K562 (cell line): ENCODE data around the gene NAV2. TPM values are rescaled to one million over a fixed set of nuclear protein-coding genes. Genes with fewer than 3 reads are reported as not detected.

Experiments used
- ARID1B ChIP-seq: fragments of 450-650 bp; IDR thresholded peaks from 2 replicates; pipeline ENCODE4 v1.6.1; 2016; ENCODE audit warnings: antibody characterized with exemption, mild to moderate bottlenecking, inconsistent platforms
- BCOR ChIP-seq: fragments of 450-650 bp; IDR thresholded peaks from 2 replicates; pipeline ENCODE4 v1.6.1; 2016
- FOS ChIP-seq: IDR thresholded peaks from 3 replicates; pipeline ENCODE4 v1.6.1; 2011; ENCODE audit not compliant: insufficient read length; ENCODE audit errors: extremely low read depth
- HEY1 ChIP-seq: fragments of 250-450 bp; sonication (Bioruptor Pico); IDR thresholded peaks from 2 replicates; pipeline ENCODE4 v1.5.0; 2020; ENCODE audit warnings: mild to moderate bottlenecking, moderate library complexity, borderline replicate concordance
- KLF1 ChIP-seq: fragments of 450-650 bp; IDR thresholded peaks from 2 replicates; pipeline ENCODE4 v1.6.1; 2016; ENCODE audit warnings: missing genetic modification characterization, missing compliant biosample characterization
- KLF10 ChIP-seq: fragments of 250-450 bp; sonication (Bioruptor Pico); IDR thresholded peaks from 2 replicates; pipeline ENCODE4 v1.6.1; 2021; ENCODE audit warnings: matching md5 sums
- NCOA6 ChIP-seq: fragments of 450-650 bp; IDR thresholded peaks from 2 replicates; pipeline ENCODE4 v1.6.1; 2017; ENCODE audit warnings: mild to moderate bottlenecking
- ZSCAN32 ChIP-seq: fragments of 450-650 bp; formaldehyde crosslinking; IDR thresholded peaks from 2 replicates; pipeline ENCODE4 v1.4.0; 2020; ENCODE audit warnings: mild to moderate bottlenecking, moderate library complexity
- polyA plus RNA-seq, 8 experiments: library from polyadenylated mRNA; depleted of rRNA in 4 of 8; stranded (reverse) in 5 of 8; unstranded in 3 of 8; fragments of >200 nt; fragmentation: Nextera tagmentation in 2 of 8; fragmentation: Illumina TruSeq in 1 of 8; extraction: Ambion mirVana in 2 of 8; extraction: Trizol in 1 of 8; gene quantifications; 2 replicates each; pipeline versions ENCODE4 v1.2.1 to v1.2.3, GENCODE V29; 2011 to 2014; ENCODE audit warnings: inconsistent platforms in 1 of 8, missing spikeins in 1 of 8
- total RNA-seq, 7 experiments: library from RNA; depleted of rRNA in 6 of 7; stranded (reverse); fragments of >200 nt in 6 of 7; fragmentation: Illumina TruSeq in 2 of 7; extraction: Trizol in 2 of 7; gene quantifications; 2 replicates each; pipeline versions ENCODE4 v1.2.1 to v1.2.3, GENCODE V29; 2011 to 2021; ENCODE audit warnings: low replicate concordance in 1 of 7
- TF ChIP-seq, protein P1 (sequence below): IDR thresholded peaks from 2 replicates; pipeline ENCODE4 v1.6.1; 2011; ENCODE audit warnings: borderline replicate concordance, low read depth, mild to moderate bottlenecking, moderate library complexity, low read length; ENCODE audit not compliant: insufficient read depth, poor library complexity, severe bottlenecking
- TF ChIP-seq, protein P2 (sequence below): fragments of 450-650 bp; IDR thresholded peaks from 2 replicates; pipeline ENCODE4 v1.6.1; 2016; ENCODE audit warnings: mild to moderate bottlenecking

The NAV2 gene
- total and polyA plus RNA-seq, 9 of the 15 experiments (the other 6 are each of a cell fraction or from before 2014, with no cell fraction given) = 0.03 to 0.35 (median 0.05) TPM

DNA sequence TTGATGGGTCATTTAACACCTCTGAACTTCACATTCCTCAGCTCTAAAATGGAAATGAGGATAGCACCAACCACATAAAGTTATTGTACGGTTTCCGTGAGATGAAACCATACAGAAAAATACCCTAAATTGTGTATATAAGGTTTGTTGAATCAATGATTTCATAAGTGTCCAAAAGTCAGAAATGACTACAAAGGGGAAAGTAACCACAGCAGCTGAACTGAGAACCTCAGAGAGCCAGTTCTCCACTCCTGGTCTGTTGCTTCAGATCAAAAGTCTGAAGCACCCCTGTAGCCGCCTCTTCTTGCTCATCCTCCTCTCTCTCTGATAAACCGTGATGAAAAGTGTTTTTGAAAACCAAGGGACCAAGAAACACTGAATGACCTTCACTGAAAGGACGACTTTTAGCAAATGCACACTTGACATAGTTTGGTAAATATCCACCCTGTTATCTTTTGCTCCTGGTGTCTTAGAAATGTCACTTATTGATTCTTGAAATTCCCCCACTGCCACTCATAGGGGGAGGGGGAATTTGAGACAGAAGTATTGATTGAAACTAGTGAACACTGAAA, 194.5 kb downstream of the NAV2 start (continued):
- TF ChIP-seq FOS = no peak
- TF ChIP-seq KLF10 (CRISPR knock-in tag) = no peak
- no peak for TF ChIP-seq ZSCAN32 (CRISPR knock-in tag)
- no peak for TF ChIP-seq KLF1
- no peak for TF ChIP-seq BCOR
- TF ChIP-seq HEY1 (CRISPR knock-in tag) = no peak
- no peak for TF ChIP-seq ARID1B
- TF ChIP-seq NCOA6 = no peak
- TF ChIP-seq, protein P1, sequence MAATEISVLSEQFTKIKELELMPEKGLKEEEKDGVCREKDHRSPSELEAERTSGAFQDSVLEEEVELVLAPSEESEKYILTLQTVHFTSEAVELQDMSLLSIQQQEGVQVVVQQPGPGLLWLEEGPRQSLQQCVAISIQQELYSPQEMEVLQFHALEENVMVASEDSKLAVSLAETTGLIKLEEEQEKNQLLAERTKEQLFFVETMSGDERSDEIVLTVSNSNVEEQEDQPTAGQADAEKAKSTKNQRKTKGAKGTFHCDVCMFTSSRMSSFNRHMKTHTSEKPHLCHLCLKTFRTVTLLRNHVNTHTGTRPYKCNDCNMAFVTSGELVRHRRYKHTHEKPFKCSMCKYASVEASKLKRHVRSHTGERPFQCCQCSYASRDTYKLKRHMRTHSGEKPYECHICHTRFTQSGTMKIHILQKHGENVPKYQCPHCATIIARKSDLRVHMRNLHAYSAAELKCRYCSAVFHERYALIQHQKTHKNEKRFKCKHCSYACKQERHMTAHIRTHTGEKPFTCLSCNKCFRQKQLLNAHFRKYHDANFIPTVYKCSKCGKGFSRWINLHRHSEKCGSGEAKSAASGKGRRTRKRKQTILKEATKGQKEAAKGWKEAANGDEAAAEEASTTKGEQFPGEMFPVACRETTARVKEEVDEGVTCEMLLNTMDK = no peak
- TF ChIP-seq, protein P2, sequence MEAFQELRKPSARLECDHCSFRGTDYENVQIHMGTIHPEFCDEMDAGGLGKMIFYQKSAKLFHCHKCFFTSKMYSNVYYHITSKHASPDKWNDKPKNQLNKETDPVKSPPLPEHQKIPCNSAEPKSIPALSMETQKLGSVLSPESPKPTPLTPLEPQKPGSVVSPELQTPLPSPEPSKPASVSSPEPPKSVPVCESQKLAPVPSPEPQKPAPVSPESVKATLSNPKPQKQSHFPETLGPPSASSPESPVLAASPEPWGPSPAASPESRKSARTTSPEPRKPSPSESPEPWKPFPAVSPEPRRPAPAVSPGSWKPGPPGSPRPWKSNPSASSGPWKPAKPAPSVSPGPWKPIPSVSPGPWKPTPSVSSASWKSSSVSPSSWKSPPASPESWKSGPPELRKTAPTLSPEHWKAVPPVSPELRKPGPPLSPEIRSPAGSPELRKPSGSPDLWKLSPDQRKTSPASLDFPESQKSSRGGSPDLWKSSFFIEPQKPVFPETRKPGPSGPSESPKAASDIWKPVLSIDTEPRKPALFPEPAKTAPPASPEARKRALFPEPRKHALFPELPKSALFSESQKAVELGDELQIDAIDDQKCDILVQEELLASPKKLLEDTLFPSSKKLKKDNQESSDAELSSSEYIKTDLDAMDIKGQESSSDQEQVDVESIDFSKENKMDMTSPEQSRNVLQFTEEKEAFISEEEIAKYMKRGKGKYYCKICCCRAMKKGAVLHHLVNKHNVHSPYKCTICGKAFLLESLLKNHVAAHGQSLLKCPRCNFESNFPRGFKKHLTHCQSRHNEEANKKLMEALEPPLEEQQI = no peak
